SU-DHL-6 (cell line): ENCODE measurements around the gene KSR2.

ENCODE experiments used
- EZH2phosphoT487 ChIP-seq: fragments of 200-600 bp; sonication (generic), shearing (Covaris generic); conservative IDR thresholded peaks from 2 replicates; pipeline ENCODE4 v1.6.1; 2018; ENCODE audit warnings: mild to moderate bottlenecking, antibody characterized with exemption, low read length, moderate library complexity, mixed read lengths
- TF ChIP-seq, protein P1 (sequence below): fragments of 200-600 bp; sonication (generic); IDR thresholded peaks from one replicate; pipeline ENCODE4 v1.5.1; 2017; ENCODE audit warnings: antibody characterized with exemption, mild to moderate bottlenecking, low read length, moderate library complexity; ENCODE audit not compliant: insufficient read depth, poor library complexity, severe bottlenecking

DNA sequence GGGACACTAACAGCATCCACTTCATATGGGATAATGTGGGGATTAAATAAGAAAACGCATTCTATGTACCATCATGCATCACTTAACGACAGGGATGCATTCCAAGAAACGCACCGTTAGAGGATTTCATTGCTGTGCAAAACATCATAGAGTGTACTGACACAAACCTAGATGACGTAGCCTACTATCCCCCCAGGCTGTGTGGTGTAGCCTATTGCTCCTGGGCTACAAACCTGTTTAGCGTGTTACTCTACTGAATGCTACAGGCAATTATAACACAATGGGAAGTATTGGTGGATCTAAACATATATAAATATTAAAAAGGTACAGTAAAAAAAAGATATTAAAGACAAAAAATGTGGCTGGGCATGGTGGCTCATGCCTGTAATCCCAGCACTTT is 230.6 kb downstream of the KSR2 start:
- TF ChIP-seq, protein P1, sequence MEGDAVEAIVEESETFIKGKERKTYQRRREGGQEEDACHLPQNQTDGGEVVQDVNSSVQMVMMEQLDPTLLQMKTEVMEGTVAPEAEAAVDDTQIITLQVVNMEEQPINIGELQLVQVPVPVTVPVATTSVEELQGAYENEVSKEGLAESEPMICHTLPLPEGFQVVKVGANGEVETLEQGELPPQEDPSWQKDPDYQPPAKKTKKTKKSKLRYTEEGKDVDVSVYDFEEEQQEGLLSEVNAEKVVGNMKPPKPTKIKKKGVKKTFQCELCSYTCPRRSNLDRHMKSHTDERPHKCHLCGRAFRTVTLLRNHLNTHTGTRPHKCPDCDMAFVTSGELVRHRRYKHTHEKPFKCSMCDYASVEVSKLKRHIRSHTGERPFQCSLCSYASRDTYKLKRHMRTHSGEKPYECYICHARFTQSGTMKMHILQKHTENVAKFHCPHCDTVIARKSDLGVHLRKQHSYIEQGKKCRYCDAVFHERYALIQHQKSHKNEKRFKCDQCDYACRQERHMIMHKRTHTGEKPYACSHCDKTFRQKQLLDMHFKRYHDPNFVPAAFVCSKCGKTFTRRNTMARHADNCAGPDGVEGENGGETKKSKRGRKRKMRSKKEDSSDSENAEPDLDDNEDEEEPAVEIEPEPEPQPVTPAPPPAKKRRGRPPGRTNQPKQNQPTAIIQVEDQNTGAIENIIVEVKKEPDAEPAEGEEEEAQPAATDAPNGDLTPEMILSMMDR, result no peak
- TF ChIP-seq EZH2phosphoT487, result no peak
